GM12873 (cell line): ENCODE data around the gene MSANTD3.

Experiments used
- TF ChIP-seq, protein P1 (sequence below): IDR thresholded peaks from 2 replicates; pipeline ENCODE4 v1.5.1; 2012; ENCODE audit warnings: low read depth, mild to moderate bottlenecking, moderate library complexity, low read length, control low read depth; ENCODE audit not compliant: insufficient read depth; ENCODE audit errors: missing control alignments

Gene MSANTD3

DNA sequence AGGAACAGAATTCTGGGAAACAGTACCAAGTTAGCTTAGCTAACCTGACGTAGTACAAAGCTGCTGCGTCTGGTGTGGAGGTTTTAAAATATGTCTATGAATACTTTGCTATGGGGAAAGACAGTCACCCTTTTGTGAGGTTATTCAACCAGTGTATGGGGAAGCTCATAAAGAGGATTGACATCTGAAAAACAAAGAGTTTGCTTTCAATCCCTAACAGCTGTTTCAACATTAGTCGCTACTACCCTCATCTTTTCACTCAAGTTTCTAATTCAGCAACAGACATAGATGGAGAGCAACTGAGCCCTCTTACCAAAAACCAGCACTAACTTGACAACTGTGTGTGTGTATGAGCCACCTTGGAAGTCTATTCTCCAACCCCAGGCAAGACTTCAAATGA is 7.8 kb upstream of the MSANTD3 start:
- TF ChIP-seq, protein P1, sequence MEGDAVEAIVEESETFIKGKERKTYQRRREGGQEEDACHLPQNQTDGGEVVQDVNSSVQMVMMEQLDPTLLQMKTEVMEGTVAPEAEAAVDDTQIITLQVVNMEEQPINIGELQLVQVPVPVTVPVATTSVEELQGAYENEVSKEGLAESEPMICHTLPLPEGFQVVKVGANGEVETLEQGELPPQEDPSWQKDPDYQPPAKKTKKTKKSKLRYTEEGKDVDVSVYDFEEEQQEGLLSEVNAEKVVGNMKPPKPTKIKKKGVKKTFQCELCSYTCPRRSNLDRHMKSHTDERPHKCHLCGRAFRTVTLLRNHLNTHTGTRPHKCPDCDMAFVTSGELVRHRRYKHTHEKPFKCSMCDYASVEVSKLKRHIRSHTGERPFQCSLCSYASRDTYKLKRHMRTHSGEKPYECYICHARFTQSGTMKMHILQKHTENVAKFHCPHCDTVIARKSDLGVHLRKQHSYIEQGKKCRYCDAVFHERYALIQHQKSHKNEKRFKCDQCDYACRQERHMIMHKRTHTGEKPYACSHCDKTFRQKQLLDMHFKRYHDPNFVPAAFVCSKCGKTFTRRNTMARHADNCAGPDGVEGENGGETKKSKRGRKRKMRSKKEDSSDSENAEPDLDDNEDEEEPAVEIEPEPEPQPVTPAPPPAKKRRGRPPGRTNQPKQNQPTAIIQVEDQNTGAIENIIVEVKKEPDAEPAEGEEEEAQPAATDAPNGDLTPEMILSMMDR, result no peak

DNA sequence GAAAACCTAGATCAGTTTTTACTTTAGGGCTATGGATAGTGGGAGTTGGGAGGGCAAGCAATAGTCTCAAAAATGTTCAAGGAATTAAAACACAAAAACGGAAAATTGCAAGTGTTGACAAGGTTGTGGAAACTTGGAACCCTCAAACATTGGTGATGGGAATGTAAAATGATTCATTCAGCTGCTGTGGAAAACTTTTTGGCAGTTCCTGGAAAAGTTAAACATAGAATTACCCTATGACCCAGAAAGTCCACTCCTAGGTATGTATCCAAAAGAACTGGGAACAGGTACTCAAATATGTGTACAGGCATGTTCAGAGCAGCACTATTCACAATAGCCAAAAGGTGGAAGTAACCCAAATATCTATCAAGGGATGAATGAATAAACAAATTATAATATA is 1.2 kb upstream of the MSANTD3 start:
- TF ChIP-seq, protein P1, result no peak

DNA sequence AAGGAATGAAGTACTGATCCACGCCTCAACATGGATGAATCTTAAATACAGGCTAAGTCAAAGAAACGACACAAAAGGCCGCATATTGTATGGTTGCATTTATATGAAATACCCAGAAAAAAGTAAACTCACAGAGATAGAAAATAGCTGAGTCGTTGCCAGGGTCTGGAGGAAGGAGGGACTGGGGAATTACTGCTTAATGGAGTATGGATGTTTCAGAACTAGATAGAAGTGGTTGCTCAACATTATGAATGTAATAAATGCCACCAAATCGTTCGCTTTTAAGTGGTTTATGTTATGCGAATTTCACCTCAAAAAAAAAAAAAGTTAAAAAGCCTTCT is 784 bp upstream of the MSANTD3 start:
- TF ChIP-seq, protein P1, result no peak

DNA sequence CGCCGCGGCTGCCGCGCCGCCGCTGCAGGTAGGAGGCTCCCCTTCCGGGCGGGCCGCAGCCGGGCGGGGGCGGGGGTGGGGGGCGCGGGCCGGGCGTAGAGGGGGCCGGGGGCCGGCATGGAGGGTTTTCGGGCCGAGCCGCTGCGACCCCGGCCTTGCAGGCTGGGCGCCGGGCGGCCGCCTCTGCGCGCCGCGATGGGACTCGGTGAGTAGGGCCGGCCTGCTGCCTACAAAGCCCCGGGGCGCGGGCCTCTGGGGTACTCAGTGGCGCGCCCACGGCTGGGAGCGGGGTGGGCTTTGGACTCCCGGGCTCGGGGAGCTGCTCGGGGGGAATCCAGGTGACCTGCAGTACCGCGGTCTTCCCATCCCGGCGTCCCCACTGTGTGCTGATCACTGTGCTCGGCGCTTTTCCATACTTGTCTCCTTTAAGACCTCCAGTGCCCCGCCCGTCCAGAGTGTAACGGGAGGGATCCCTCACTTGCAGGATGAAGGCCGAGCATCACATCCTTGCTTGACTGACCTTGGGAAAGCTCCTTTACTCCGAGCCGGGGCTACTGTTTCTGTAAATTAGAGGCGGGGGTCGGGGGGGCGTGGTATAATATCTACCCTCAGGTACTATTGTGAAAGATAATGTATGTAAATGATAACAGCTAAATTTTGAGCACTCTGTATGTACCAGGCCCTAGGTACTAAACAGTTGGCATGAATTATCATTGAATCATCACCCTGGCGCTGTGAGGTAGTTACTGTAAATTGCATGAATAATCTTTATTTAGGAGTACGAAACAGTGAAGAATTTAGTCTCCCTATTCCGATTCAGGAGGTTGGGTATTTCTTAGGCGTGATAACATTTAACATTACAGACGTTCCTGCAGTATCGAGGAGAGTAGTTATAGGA is 672 bp downstream of the MSANTD3 start:
- TF ChIP-seq, protein P1, result peak; percentile 7

DNA sequence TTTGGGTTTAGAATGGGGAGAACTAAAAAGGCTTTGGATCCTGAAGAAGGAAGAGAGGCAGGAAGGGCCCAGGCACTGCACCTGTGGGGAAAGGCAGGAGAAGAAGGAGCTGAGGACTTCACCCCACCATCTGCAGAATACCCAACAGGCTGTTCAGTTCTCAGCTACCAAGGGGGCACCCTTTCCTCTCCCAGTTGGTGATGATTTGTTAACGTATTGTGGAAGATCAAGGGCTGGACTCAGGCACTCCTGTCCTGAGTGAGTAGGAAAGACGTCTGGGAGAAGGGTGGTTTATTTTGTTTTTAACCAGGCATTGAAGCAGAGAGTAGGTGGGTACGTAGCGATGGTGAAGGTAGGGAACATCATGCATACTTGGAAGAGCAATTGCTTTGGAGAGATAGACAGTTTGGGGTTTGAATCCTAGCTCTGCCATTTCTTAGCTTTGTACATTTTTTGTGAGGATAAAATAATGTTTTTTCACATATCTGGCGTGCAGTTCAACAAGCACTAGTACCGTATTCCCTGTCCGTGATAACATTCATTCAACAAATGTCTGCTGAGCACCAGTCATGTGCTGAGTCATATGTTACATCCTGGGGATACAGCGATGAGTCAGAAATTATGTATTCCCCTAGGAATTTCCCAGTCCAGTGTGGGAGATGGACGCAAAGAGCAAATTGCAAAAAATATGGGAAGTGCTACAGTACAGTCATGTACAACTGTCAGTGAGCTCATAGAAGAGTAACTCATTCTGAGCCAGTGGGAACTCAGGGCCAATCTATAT is 2.1 kb downstream of the MSANTD3 start:
- TF ChIP-seq, protein P1, result no peak

DNA sequence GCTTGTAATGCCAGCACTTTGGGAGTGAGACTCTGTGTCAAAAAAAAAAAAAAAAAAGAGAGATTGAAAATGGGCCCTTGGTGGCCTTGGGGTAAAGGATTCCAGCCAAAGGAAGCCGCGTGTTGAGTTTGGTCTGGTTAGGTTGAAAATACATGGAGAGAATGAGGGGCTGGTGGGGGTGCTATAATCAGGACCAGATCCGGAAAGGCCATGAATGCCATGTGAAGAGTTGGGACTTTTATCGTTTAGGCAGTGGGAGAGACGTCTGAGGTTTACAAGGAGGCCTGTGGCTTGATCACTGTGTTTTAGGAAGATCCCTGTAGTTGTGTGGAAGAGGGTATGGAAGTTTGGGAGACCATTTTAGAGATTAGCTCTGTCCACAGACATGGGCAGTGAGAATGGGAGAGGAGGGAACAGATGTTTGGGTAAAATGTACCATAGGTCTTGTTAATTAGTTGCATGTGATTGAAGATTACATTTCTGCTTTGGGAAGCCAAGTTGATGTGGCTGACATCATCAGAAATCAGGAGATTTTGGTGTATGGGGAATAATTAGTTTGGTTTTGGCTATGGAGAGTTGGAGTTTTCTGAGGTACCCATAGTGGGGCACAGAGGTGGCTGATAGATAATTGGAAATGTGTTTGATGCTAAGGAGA is 3.5 kb downstream of the MSANTD3 start:
- TF ChIP-seq, protein P1, result no peak

DNA sequence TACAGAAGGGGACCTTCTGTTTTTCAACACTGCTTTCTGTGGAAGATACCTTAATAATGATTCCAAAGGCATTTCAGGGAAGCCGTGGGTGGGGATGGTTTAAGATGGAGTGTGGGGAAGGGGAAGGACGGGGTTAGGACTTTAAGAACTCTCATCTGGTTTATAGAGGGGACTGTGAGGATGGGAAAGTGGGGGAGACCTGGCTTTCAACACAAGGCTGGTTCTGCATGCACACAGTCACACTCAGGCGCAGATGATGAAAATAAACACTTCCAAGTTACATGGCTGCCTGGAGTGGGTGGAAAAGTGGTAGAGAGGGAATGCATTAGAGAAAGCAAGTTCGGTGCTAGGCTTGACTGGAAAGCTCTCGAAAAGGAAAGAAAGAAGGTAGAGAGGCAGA is 4.9 kb downstream of the MSANTD3 start:
- TF ChIP-seq, protein P1, result no peak
